ENCODE results near the gene SLC5A5. TPM values are rescaled to one million over a fixed set of nuclear protein-coding genes. Genes with fewer than 3 reads are reported as not detected.

SLC5A5 gene
- total RNA-seq, 1 donor from 2014 or later: not detected

- H3K27me3 Mint-ChIP-seq (ENCODE audit: low read depth, unreplicated experiment): peaks cover 7% of the 10 kb centered on the region
- DNase-seq (ENCODE audit: low read depth) (no peak), FAIRE-seq (no peak)
- H3K27ac Mint-ChIP-seq (ENCODE audit: unreplicated experiment): no peak overlapping the region
- no peaks in the 10 kb centered on the region for H3K27me3 ChIP-seq (ENCODE audit: insufficient read depth, low read length)
- H3K4me3 Mint-ChIP-seq (ENCODE audit: unreplicated experiment): no peak overlapping the region
- H3K36me3 Mint-ChIP-seq (ENCODE audit: low read depth, unreplicated experiment): no peaks in the 10 kb centered on the region
- no peaks in the 10 kb centered on the region for H3K4me1 Mint-ChIP-seq (ENCODE audit: low read depth, unreplicated experiment)
- H3K27ac ChIP-seq (ENCODE audit: low read depth, low read length): no peak overlapping the region
- no peak overlapping the region for H3K9ac ChIP-seq (ENCODE audit: low read length)
- no peaks in the 10 kb centered on the region for H4K20me1 ChIP-seq (ENCODE audit: insufficient read depth, low read length)
- no peak overlapping the region for H3K4me2 ChIP-seq (ENCODE audit: low read length)
- no peak for TF ChIP-seq EZH2 (IDR thresholded peaks at IDR 0.05; ENCODE audit: insufficient read depth, low read length)
- TF ChIP-seq CTCF (IDR thresholded peaks at IDR 0.05; ENCODE audit: insufficient read depth, low read depth, low read length): no peak
- H3K36me3 ChIP-seq (ENCODE audit: insufficient read depth, low read length): no peaks in the 10 kb centered on the region
- H3K4me3 ChIP-seq (ENCODE audit: insufficient read depth, low read depth, low read length): no peak overlapping the region
- no peaks in the 10 kb centered on the region for H3K9me3 ChIP-seq (ENCODE audit: insufficient read depth, low read depth, low read length)
- no peaks in the 10 kb centered on the region for H3K79me2 ChIP-seq (ENCODE audit: insufficient read depth, low read length)
- no peaks in the 10 kb centered on the region for H3K4me1 ChIP-seq (ENCODE audit: insufficient read depth, low read length)
- peaks cover 4% of the 10 kb centered on the region for H3K9me3 Mint-ChIP-seq (ENCODE audit: unreplicated experiment)
- H2AFZ ChIP-seq (ENCODE audit: low read depth, low read length): no peak overlapping the region
Observed at GRCh38 chr19:17920527-17920926, 48.8 kb downstream of the SLC5A5 start.

- Histone ChIP-seq H3K36me3 (ENCODE audit: insufficient read depth, low read length) (no peaks in the 10 kb centered on the region), H3K9ac (ENCODE audit: low read length) (no peak overlapping the region), H3K79me2 (ENCODE audit: insufficient read depth, low read length) (no peaks in the 10 kb centered on the region), H3K4me3 (ENCODE audit: insufficient read depth, low read depth, low read length) (no peak overlapping the region), H4K20me1 (ENCODE audit: insufficient read depth, low read length) (no peaks in the 10 kb centered on the region), H3K27me3 (ENCODE audit: insufficient read depth, low read length) (no peaks in the 10 kb centered on the region), H3K4me2 (ENCODE audit: low read length) (no peak overlapping the region), H3K27ac (ENCODE audit: low read depth, low read length) (no peak overlapping the region), H3K4me1 (ENCODE audit: insufficient read depth, low read length) (no peaks in the 10 kb centered on the region), H2AFZ (ENCODE audit: low read depth, low read length) (no peak overlapping the region), H3K9me3 (ENCODE audit: insufficient read depth, low read depth, low read length) (no peaks in the 10 kb centered on the region)
- TF ChIP-seq CTCF (IDR thresholded peaks at IDR 0.05; ENCODE audit: insufficient read depth, low read depth, low read length) (no peak), EZH2 (IDR thresholded peaks at IDR 0.05; ENCODE audit: insufficient read depth, low read length) (no peak)
- H3K36me3 Mint-ChIP-seq (ENCODE audit: low read depth, unreplicated experiment): no peaks in the 10 kb centered on the region
- peaks cover 2% of the 10 kb centered on the region for H3K9me3 Mint-ChIP-seq (ENCODE audit: unreplicated experiment)
- peaks cover 6% of the 10 kb centered on the region for H3K27me3 Mint-ChIP-seq (ENCODE audit: low read depth, unreplicated experiment)
- H3K4me3 Mint-ChIP-seq (ENCODE audit: unreplicated experiment): no peak overlapping the region
- no peak overlapping the region for H3K27ac Mint-ChIP-seq (ENCODE audit: unreplicated experiment)
- no peak for FAIRE-seq
- DNase-seq (ENCODE audit: low read depth): no peak
- H3K4me1 Mint-ChIP-seq (ENCODE audit: low read depth, unreplicated experiment): no peaks in the 10 kb centered on the region
Observed at GRCh38 chr19:17922138-17922537, 50.4 kb downstream of the SLC5A5 start.

- Histone ChIP-seq H3K9ac (ENCODE audit: low read length) (no peak overlapping the region), H3K9me3 (ENCODE audit: insufficient read depth, low read depth, low read length) (no peaks in the 10 kb centered on the region), H3K4me3 (ENCODE audit: insufficient read depth, low read depth, low read length) (no peak overlapping the region), H3K4me1 (ENCODE audit: insufficient read depth, low read length) (no peaks in the 10 kb centered on the region), H3K27me3 (ENCODE audit: insufficient read depth, low read length) (no peaks in the 10 kb centered on the region), H3K79me2 (ENCODE audit: insufficient read depth, low read length) (no peaks in the 10 kb centered on the region), H2AFZ (ENCODE audit: low read depth, low read length) (no peak overlapping the region), H3K27ac (ENCODE audit: low read depth, low read length) (no peak overlapping the region), H4K20me1 (ENCODE audit: insufficient read depth, low read length) (no peaks in the 10 kb centered on the region), H3K4me2 (ENCODE audit: low read length) (no peak overlapping the region), H3K36me3 (ENCODE audit: insufficient read depth, low read length) (no peaks in the 10 kb centered on the region)
- Mint-ChIP-seq H3K4me1 (ENCODE audit: low read depth, unreplicated experiment) (no peaks in the 10 kb centered on the region), H3K4me3 (ENCODE audit: unreplicated experiment) (no peak overlapping the region), H3K36me3 (ENCODE audit: low read depth, unreplicated experiment) (no peaks in the 10 kb centered on the region), H3K9me3 (ENCODE audit: unreplicated experiment) (peaks cover 2% of the 10 kb centered on the region), H3K27ac (ENCODE audit: unreplicated experiment) (no peak overlapping the region), H3K27me3 (ENCODE audit: low read depth, unreplicated experiment) (peaks cover 15% of the 10 kb centered on the region)
- TF ChIP-seq CTCF (IDR thresholded peaks at IDR 0.05; ENCODE audit: insufficient read depth, low read depth, low read length): no peak
- TF ChIP-seq EZH2 (IDR thresholded peaks at IDR 0.05; ENCODE audit: insufficient read depth, low read length): no peak
- no peak for FAIRE-seq
- DNase-seq (ENCODE audit: low read depth): no peak
Observed at GRCh38 chr19:17926044-17926443, 54.3 kb downstream of the SLC5A5 start.

All from astrocyte (in vitro differentiated cells and primary cell).